Large intestine (tissue), 3 donors: ENCODE results near the gene SUSD3. TPM values are rescaled to one million over a fixed set of nuclear protein-coding genes. Genes with fewer than 3 reads are reported as not detected.

Experiments used
- DNase-seq, 2 donors: peaks; one replicate each; pipeline versions ENCODE4 v3.0.0 to v3.0.0-alpha.2; 2013
- H3K27ac ChIP-seq: one replicate; pipeline ENCODE4 v1.5.1; 2013; ENCODE audit warnings: low read length
- H3K27me3 ChIP-seq: 2 replicates; pipeline ENCODE4 v1.6.1; 2013; ENCODE audit warnings: low read length; ENCODE audit not compliant: control insufficient read depth, insufficient read depth
- H3K36me3 ChIP-seq: 2 replicates; pipeline ENCODE4 v1.6.1; 2013; ENCODE audit warnings: low read length; ENCODE audit not compliant: control insufficient read depth, insufficient read depth
- H3K4me1 ChIP-seq: one replicate; pipeline ENCODE4 v1.6.1; 2013; ENCODE audit warnings: low read length; ENCODE audit not compliant: control insufficient read depth, insufficient read depth
- H3K4me3 ChIP-seq: one replicate; pipeline ENCODE4 v1.5.1; 2013; ENCODE audit warnings: low read length
- H3K9me3 ChIP-seq: one replicate; pipeline ENCODE4 v1.6.1; 2013; ENCODE audit warnings: mild to moderate bottlenecking, low read depth, low read length, moderate library complexity; ENCODE audit not compliant: control insufficient read depth
- WGBS: methylation state at CpG from one replicate; pipeline ENCODE4 v1.1.5; 2013; ENCODE audit warnings: low lambda C conversion rate; ENCODE audit not compliant: insufficient coverage; 5-methylcytosine and 5-hydroxymethylcytosine counted together
- polyA plus RNA-seq: library from polyadenylated mRNA; unstranded; fragments of 120-200 nt; gene quantifications from one replicate; pipeline ENCODE4 v1.2.1, GENCODE V29; 2013

SUSD3 gene
- polyA plus RNA-seq, 1 donor, result 7.6 TPM

DNA sequence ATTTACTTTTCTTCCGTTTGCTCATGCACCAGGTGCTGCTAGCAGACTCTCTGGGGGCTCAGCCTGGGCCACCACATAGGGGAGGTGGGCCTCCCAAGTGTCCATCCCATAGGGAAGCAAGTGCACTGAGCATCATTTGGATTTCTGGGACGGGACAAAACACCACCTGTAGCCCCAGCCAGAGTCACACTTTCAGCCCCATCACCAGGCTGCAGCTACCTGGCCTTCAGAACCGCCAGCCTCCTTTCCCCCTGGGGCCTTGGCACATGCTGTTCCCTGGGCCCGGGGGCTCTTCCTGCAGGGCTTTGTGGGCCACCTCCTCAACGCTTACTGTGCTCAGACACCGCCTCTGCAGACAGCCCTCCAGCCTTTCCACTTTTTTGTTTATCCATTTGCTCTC is 19.6 kb upstream of the SUSD3 start:
- 100% methylated on average over 1 of the region's 6 CpGs for WGBS
- no peak for DNase-seq
- peaks cover 9% of the 10 kb centered on the region for H3K36me3 ChIP-seq
- H3K4me1 ChIP-seq, result peaks cover 1% of the 10 kb centered on the region
- H3K9me3 ChIP-seq, result no peaks in the 10 kb centered on the region
- H3K27me3 ChIP-seq, result no peaks in the 10 kb centered on the region
- no peak overlapping the region for H3K27ac ChIP-seq
- no peak overlapping the region for H3K4me3 ChIP-seq

DNA sequence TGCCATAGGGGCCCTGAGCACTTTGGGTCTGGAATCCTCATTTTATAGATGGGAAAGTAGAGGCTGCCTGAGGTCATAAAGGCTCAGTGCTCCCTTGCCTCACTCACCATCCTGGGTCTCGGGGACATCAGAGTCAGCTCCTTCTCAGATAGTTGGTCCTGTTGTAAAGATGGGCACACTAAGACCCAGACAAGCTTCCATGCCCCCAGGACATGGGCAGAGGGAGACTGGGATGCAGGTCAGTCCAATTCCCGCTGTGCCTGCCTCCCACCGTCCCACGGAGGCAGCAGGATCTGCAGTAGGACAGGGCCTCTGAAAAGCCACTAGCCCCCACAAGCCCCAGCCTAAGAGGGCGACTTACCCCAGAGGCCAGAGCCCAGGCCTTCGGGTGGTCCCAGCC is 19.0 kb upstream of the SUSD3 start:
- Histone ChIP-seq H3K4me3 (no peak overlapping the region), H3K9me3 (no peaks in the 10 kb centered on the region), H3K36me3 (peaks cover 9% of the 10 kb centered on the region), H3K27me3 (no peaks in the 10 kb centered on the region), H3K27ac (no peak overlapping the region), H3K4me1 (no peaks in the 10 kb centered on the region)
- WGBS, result no CpG with 5 or more reads among the region's 6 CpGs
- no peak for DNase-seq

DNA sequence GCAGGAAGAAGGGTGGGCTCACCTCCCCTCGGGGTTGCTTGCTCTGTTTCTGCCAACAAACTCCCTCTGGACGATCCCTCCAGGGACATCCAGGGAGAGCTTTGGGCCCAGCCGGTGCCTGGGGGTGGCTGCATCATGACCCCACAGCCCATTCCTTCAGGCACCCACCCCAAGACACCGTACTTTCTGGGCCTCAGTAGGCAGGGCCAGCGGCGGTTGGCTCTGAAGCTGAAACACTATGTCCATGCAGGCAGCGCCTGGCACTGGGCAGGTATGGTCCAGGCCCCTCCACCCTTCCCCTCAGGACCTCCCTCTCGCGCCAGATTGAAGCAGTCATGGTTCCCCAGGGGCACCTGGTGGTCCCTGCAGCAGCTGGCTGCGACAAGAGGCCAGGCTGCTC is 18.5 kb upstream of the SUSD3 start:
- WGBS, result no CpG with 5 or more reads among the region's 10 CpGs
- H3K4me1 ChIP-seq, result no peaks in the 10 kb centered on the region
- DNase-seq, result no peak
- H3K4me3 ChIP-seq, result no peak overlapping the region
- no peaks in the 10 kb centered on the region for H3K27me3 ChIP-seq
- H3K36me3 ChIP-seq, result peaks cover 7% of the 10 kb centered on the region
- H3K27ac ChIP-seq, result no peak overlapping the region
- H3K9me3 ChIP-seq, result no peaks in the 10 kb centered on the region

DNA sequence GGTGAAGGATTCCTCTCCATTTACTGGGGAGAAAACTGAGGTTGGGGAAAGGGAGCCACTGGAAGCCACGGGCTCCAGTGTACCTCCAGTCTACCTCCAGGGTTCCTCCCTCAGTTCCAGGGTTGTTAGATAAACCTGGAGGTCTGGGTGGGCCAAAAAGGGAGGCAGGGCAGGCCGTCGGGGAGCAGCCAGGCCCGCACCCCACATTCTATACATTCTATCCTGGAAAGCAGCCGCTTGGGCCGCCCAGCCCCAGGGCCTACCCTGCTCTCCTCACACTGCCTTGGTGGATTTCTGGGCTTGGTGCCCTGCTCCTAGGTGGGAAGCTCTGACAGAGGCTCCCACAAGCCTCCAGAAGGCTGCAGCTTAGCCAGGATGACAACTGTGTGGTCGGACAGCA is 18.1 kb upstream of the SUSD3 start:
- no peak for DNase-seq
- no peaks in the 10 kb centered on the region for H3K9me3 ChIP-seq
- H3K36me3 ChIP-seq, result peaks cover 7% of the 10 kb centered on the region
- no peaks in the 10 kb centered on the region for H3K4me1 ChIP-seq
- H3K4me3 ChIP-seq, result no peak overlapping the region
- no peak overlapping the region for H3K27ac ChIP-seq
- no peaks in the 10 kb centered on the region for H3K27me3 ChIP-seq
- WGBS, result no CpG with 5 or more reads among the region's 7 CpGs

DNA sequence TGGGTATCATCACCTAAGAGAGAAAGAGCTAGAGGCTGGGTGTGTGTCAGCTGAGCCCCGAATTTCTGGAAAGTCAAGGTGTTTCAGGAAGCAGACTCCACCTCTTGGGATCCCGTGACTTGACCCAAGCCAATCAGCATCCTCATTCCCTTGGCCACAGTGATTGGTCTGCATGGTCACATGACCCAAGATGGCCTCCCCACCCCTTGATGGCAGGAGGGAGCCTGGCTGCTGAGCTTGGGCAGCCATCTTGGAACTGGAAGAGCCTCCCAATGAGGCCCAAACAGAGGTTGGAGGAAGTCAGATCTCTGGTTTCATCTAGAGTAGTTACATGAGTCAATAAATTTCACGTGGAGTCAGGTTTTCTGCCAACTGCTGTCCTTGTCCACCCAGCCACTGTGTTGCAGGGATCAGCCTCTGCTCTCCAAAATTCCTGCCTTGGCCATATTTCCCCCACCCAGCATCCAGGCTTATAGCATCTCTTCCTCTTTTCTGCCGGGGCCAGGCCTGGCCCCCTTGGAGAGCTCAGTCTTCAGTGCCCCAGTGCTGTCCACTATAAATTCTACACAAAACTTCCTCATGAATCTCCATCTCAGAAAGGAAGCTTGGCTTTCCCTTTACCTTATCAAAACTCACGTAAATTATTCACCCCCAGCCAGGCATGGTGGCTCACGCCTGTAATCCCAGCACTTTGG is 17.2 kb upstream of the SUSD3 start:
- no peak overlapping the region for H3K27ac ChIP-seq
- no peaks in the 10 kb centered on the region for H3K27me3 ChIP-seq
- no peaks in the 10 kb centered on the region for H3K36me3 ChIP-seq
- no peaks in the 10 kb centered on the region for H3K9me3 ChIP-seq
- H3K4me1 ChIP-seq, result no peaks in the 10 kb centered on the region
- no CpG with 5 or more reads among the region's 6 CpGs for WGBS
- H3K4me3 ChIP-seq, result no peak overlapping the region
- DNase-seq, result no peak

DNA sequence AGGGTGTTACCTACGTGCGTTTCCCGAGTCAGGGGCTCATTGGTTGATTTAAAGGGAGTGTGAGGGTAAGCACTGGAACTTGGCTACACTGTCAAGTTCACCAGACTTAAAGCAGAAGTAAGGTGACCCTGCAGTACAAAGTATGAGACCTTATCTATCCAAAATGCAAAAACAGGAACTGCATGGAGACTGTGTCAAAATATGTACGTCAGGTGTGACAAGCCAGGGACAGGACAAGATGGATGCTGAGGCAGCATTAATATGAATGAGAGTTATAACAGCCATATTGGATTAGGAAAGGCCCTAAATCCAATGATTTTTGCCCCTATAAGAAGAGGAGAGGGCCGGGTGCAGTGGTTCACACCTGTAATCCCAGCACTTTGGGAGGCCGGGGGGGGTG is 15.4 kb upstream of the SUSD3 start:
- Histone ChIP-seq H3K27me3 (no peaks in the 10 kb centered on the region), H3K36me3 (no peaks in the 10 kb centered on the region), H3K4me1 (no peaks in the 10 kb centered on the region), H3K4me3 (no peak overlapping the region), H3K27ac (no peak overlapping the region), H3K9me3 (no peaks in the 10 kb centered on the region)
- WGBS, result no CpG with 5 or more reads among the region's 6 CpGs
- no peak for DNase-seq

DNA sequence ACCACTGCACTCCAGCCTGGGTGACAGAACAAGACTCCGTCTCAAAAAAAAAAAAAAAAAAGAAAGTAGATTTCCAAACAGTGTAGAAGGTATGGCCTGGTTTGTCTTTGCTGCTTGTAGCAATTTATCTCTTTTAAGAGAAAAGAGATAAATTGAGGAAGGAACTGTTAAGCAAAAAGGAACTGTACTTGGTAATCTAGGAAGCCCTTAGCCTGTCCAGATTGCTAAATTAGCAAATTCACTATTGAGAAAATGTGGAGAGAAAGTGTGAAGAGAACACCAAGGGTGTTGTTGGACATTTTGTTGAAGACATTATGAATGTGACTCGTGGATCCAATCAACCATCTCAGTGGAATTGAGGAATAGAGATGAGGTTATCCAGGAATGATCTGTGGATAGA is 13.0 kb upstream of the SUSD3 start:
- Histone ChIP-seq H3K9me3 (no peaks in the 10 kb centered on the region), H3K27me3 (no peaks in the 10 kb centered on the region), H3K36me3 (no peaks in the 10 kb centered on the region), H3K4me1 (no peaks in the 10 kb centered on the region), H3K4me3 (no peak overlapping the region), H3K27ac (no peak overlapping the region)
- no peak for DNase-seq
- no CpG with 5 or more reads among the region's 2 CpGs for WGBS

DNA sequence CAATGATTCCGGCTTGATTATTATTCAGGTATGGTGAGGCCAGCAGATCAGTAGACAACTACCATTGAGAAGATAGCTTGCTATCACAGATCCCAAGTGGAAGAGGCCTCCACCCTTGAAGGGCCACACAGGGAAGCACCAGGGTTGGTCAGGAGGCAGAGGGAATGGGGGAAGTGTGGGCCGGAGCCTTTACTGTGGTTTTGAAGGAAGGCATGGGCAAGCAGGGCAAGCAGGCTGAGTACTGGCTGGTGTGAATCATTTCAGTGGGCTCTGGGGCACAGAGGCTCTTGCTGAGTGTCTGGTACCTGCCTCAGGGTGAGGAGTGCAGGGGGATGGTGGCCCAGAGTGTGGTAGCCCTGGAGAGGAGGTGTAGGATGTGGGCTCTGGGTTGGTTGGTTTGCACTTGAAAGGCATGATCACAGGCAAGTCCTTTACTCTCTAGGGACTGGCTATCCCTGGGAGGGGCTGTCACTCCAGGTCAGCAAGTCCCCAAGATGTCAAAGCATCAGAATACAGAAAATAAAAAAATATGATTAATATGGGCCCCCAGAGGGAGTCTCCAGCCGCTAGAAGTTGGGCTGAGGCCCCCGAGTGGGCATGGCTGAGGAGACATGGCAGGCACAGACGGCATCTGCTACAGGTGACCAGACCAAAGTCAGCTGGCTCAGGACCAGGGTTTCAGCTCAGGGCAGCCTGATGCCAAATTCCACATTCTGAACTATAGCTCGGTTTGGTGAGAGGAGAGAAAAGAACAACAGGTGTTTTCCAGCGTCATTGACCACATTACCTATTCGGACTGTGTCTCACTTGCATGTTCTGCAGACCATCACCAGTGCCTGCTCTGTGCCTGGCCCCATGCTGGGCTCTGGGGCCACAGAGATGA is 9.7 kb upstream of the SUSD3 start:
- H3K9me3 ChIP-seq, result no peaks in the 10 kb centered on the region
- H3K27ac ChIP-seq, result no peak overlapping the region
- H3K36me3 ChIP-seq, result no peaks in the 10 kb centered on the region
- no peak for DNase-seq
- H3K4me1 ChIP-seq, result no peaks in the 10 kb centered on the region
- no peak overlapping the region for H3K4me3 ChIP-seq
- no CpG with 5 or more reads among the region's 8 CpGs for WGBS
- H3K27me3 ChIP-seq, result no peaks in the 10 kb centered on the region

DNA sequence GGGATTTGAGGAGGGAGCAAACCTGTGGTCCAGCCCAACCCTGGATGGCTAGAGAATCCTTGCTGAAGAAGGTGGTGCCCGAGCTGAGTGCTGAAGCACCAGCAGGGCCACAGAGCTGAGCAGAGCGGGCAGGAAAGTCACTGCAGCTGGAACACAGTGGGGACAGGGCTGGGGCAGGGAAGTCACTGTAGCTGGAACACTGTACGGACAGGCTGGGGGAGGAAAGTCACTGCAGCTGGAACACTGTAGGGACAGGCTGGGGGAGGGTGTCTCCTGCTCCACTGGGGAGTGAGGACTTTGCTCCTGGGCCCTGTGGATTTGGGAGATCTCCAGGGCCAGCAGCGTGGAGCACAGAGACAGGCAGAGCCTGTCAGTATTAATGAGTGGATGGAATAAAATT is 9.0 kb upstream of the SUSD3 start:
- WGBS, result no CpG with 5 or more reads among the region's 4 CpGs
- no peak for DNase-seq
- Histone ChIP-seq H3K4me1 (no peaks in the 10 kb centered on the region), H3K27ac (no peak overlapping the region), H3K36me3 (no peaks in the 10 kb centered on the region), H3K9me3 (no peaks in the 10 kb centered on the region), H3K27me3 (no peaks in the 10 kb centered on the region), H3K4me3 (no peak overlapping the region)

DNA sequence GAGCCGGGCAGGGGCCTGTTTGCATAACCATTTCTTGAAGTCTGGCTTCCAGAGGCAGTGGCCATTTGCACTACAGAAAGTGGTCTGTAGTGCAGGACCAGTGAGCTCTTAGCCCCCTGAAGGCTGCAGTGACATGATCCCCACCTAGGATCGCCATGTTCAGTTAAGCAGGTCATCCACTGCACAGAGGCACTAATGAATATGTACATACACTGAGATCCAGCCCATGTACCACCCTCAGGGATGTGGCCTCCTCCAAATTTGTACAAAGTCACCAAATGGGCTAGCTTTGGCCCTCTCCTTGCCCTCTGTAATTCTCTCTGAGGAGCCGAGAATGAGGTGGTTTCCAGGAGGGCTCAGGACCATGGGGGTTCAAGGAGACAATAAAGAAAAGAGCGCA is 8.3 kb upstream of the SUSD3 start:
- no peak overlapping the region for H3K4me3 ChIP-seq
- no peak overlapping the region for H3K27ac ChIP-seq
- no peak for DNase-seq
- no peaks in the 10 kb centered on the region for H3K36me3 ChIP-seq
- WGBS, result no CpG with 5 or more reads among the region's 4 CpGs
- no peaks in the 10 kb centered on the region for H3K9me3 ChIP-seq
- H3K27me3 ChIP-seq, result no peaks in the 10 kb centered on the region
- no peaks in the 10 kb centered on the region for H3K4me1 ChIP-seq
